HG02885 (cell line): ENCODE data around the gene HECTD3.
A peak's percentile ranks its signal among the peaks of the same experiment; 100 is the strongest.
"Not testable (repeated sequence)": the region's sequence is repeated elsewhere in the genome, so short reads cannot be mapped to it uniquely, and the experiment has no call there.

Source experiments
- ATAC-seq: cut with Tn5 transposase; IDR thresholded peaks from one replicate; pipeline ENCODE4 v1.9.1; 2021; ENCODE audit warnings: mild to moderate bottlenecking; ENCODE audit not compliant: unreplicated experiment, poor library complexity

The HECTD3 gene

DNA sequence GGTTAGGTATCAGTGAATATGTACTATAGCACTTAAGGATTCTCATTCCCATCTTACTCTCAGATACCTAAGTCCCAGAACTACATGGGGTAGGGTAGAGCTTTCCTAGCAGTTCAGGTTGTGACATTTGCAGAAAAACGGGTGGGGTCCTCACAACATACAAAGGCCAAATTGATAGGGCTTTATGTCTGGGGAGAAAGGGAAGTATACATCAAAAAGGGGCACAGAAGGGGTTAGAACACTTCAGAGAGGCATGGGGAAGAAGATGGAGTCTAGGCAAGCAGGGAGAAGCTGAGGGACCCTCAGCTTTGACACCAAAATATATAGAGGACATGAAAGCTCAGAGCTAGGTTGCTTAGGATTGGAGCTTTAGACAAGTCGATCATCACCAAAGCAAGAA is 4.6 kb upstream of the HECTD3 start:
- ATAC-seq: no peak

DNA sequence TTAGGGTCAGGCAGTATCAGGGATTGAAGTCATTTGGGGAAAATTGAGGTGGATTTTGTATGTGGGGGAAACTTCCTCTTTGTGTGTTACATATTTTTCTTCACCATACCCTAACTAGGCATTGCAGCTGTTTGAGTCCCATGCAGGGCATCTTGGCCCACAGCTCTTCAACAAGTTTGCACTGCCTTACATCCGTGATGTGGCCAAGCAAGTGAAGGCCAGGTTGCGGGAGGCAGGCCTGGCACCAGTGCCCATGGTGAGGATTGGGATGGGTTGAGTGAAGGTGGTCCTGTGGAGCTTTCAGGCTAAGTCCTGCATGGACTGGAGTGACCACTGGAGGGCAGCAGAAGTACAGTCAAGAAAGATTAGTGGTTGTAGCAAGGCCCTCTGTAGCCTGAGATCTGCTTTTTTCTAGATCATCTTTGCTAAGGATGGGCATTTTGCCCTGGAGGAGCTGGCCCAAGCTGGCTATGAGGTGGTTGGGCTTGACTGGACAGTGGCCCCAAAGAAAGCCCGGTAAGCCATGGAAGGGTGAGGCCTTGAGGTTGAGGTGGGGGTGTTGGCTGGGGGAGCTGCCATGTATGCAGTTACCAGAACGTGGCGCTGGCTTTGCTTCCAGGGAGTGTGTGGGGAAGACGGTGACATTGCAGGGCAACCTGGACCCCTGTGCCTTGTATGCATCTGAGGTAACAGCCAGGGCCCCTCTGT is 3.4 kb upstream of the HECTD3 start:
- ATAC-seq: no peak

DNA sequence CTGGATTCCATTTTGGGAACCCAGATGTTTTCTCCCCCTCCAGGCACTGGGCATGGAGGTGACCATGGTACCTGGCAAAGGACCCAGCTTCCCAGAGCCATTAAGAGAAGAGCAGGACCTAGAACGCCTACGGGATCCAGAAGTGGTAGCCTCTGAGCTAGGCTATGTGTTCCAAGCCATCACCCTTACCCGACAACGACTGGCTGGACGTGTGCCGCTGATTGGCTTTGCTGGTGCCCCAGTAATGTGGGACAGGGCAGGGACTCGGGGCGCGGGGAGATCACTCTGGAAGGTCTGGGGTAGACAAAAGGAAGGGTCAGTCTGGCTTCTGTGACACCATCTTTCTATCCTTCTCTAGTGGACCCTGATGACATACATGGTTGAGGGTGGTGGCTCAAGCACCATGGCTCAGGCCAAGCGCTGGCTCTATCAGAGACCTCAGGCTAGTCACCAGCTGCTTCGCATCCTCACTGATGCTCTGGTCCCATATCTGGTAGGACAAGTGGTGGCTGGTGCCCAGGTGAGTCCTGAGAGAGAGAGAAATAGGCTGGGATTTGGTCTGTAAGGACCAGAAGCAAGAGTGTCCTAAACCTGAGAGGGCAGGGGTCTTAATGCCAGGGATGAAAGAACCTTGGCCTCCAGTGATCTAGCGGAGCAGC is 2.6 kb upstream of the HECTD3 start:
- ATAC-seq: no peak

DNA sequence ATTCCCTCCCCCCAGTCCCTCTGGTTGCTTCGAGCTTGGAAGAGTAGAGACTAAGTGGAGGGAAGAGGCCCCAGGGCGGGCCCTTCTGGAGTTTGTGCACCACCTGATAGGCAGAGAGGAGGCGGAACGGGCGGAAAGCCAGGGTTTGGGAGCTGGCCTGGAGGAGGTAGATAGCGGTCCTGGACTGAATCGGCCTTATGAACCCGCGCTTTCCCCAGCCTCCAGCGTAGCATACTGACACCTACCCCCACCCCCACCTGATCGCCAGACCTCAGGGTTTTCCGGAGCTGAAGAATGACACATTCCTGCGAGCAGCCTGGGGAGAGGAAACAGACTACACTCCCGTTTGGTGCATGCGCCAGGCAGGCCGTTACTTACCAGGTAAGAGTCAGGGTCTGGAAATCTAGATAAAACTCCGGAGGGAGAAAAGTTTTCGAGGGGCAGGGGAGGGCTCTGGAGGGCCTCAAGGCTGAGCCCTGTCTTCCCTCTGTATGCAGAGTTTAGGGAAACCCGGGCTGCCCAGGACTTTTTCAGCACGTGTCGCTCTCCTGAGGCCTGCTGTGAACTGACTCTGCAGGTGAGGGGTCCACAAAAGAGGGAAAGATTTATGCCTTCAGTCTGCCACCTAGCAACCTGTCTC is 1.6 kb upstream of the HECTD3 start:
- no peak for ATAC-seq

DNA sequence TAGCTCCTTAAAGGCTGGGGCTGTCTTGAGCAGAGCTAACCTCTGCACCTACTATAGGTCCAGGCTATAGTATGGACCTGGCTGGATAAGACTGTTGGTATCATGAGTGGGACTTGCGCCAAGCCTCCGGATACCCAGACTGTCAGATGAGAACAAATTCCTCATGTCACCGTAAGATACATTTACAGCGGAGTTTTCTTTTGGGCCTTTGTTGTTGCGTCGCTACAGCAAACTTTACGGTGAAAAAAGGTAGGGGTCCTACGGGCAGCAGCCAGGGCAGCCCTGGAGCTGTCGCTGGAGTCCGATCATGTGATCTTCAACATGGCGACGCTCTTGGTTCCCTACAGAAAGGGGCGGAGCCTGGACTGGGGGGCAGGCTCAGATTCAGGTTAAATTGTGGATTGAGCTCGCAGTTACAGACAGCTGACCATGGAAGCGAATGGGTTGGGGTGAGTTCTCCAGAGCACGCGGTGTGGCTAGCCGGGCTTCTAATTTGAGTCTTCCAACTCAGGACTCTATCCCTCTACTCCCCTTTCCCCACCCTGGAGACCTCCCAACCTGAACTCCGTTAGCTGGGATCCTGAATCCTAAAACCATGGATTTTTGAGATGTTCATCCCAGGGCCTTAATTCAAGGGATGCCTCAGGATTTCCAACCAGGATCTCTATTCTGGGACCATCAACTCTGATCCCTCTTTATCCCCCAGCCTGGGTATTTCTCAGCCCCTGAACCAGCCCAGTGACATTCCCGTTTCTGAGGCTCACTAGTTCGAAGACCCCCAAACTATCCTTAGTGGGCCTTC is 914 bp upstream of the HECTD3 start, which contains the start of gene UROD:
Gene UROD, plus strand, starts transcription at position 418 of the 802 bp plus-strand sequence. Its CDS starts 12 bp downstream, at position 430.
- peak; percentile 75 for ATAC-seq

DNA sequence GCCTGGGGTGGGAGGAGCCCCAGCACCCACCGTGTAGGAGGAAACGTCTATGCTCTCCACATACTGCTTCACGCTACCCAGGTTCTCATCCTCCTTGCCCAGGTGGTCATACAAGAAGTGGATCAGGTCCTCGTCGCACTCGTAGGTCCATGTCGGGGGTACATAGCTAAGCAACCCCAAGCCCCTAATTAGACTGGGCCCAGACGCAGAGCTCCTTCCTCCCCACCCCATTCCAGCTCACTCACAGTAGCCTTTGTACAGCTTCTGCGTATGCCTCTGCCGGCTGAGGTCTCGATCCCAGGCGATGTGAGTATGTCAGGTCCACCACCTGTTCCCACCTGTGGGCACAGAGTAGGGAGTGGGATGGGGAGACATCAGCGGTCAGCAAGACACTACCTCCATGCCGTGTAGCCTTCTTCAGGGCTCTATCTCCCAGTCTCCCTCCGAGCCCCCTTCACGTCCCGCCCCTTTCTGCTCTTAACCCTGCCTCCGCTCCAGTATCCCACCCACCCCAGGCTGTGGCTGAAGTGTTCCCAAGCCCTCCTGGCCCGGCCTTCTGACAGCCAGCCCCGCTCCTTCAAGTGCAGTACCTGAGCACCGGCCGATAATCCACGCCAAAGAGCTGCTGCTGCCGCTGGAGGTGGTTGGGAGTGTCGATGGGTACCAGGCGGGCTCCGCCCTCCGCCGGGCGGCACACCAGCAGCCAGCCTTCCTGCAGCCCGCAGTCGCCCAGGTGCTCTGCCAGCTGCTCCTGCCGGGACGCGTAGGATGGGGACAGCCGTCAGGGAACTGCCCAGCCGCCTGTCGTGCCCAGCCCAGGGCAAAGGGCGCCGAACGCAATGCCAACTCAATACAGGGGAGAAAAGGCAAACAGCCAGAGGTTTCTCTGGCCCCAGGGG is 919 bp downstream of the HECTD3 start:
- no peak for ATAC-seq

DNA sequence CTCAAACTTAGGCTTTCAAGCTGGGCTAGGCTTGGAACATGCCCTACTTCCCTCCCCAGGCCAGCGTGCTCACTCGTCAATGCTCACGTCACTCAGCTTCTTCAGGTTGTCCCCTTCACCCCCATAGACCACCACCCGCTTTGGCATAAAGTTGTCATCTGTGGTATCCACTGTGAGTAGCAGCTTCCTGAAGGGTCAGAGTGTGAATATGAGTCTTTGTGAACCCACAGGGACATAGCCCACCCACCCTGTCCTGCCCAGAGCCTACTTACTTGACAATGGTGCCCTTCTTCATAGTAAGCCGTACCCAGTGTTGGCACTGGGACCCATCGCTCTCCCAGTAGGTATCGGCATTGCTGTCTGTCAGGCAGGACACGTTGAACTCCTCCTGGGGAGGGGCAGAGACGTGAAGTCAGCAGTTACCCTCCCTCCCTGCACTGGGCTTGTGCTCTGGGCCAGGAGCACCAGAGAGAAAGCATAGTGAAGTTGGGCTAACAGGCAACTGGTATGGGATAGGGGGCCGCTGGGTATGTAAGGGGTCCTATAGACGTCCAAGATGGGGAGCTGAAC is 1.7 kb downstream of the HECTD3 start:
- ATAC-seq: no peak

DNA sequence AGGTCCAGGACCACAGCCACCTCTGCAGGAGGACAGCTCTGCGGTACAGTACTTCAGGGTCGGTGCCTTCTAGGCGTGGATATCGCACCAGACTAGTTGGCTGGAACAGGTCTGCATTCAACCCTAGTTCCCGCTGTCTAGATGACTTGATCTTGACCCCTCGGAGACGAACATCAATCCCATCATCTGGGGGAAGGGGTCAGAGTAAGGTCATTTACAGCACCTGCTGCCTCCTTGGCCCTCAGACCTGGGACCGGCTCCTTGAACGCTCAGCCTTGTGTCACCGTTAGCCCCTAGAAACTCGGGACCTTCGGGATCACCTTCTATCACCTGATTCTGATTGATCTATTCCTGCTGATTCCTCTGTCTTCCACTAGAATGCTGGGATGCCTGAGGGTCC is 2.6 kb downstream of the HECTD3 start:
- no peak for ATAC-seq

DNA sequence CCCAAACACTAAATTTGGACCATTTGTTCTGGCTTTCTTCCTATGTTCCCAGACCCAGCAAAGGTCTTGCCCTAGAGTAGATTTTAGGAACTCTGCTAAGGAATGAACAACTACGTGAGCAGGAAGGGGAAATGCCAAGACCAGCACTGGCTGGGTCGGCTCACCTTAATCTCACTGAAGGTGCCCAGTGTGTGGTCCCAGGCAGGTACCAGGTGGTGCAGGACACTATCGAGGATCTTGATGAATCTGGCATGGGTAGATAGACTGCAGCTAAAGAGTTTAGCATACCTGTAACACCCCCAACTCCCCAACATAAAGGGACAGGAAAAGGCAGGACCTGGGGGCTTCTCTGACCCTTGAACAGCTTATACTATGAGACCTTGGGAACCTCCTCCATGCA is 3.0 kb downstream of the HECTD3 start:
- ATAC-seq: no peak

DNA sequence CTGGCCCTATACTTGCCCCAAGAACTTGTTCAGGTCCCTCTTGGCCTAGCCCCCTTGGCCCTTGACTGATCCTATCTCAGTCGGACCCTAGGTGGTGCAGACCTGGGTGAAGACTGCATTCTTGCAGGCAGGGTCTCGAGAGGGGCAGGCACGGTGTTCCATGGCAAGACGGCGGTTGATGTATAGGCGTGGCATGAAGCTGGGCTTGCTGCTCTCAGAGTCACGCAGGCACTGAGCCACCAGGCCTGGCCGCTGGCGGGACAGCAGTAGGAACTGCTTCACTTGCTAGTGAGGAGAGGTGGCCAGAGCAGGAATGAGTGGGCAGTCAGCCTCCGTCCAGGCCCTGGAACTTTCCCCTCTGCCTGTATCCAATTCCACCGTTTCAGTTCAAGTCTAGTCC is 3.8 kb downstream of the HECTD3 start:
- no peak for ATAC-seq

DNA sequence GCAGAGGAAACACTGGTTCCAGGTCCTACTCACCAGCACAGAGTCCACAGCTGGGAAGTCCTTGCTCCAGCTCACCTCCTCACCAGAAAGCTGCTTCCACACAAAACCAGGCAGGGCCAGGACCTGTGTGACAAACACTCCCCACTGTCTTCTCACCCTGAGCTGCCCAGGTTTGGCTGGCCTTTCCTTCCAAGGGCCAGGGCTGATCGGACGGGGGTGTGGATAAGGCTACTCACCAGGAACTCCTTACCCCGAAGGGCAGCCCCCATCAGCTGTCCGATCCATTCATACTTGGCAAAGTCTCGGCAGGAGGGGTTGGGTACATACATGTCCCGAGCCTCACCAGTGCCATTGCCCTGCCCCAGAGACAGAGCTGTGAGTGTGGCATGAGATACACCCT is 5.4 kb downstream of the HECTD3 start:
- ATAC-seq: no peak

DNA sequence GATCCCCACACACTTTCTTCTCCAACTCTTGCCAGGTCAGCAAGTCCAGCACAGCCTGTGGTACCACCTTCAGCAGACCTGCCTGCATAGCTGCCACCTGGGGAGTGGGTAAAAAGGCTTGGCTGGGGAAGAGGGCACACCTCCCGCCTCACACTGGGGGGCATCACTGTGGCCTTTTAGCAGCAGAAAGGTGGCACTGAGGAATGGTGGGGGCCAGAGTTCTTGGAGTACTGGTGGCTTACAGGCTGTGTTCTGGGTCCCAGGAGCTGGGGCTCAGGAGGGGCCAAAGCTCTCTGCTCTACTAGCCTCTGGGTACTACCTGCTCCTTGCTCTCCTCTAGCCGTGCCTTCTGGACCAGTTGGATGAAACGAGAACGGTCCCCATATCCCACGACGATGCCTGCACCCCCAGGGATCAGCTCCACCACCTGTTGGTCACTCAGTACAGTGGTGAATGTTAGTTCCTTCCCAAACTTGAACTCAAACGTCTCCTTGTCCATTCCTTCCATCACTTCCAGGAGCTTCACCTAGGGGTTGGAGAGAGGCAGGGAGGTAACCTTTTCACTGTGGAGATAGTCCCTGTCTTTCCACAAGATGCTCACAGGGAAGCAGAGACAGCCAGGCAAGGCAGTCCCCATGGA is 6.7 kb downstream of the HECTD3 start:
- no peak for ATAC-seq

DNA sequence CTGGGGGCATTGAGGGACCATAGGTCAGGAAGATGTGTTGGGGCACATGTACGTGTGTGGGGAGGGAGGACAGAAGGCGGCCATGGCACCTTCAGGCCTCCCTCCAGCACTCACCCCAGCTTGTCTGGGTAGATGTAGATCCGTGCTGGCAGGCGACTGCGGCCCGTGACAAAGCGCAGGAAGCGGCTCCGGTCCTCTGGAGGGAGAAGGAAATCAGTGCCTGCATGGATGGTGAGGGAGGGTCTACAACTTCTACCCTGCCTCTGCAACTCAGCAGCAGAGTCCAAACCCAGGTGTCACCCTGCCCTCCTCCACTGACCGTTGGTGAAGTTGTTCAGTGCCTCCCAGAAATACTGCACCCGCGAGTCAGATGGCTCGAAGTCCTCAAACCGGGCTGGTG is 7.4 kb downstream of the HECTD3 start:
- ATAC-seq: no peak

DNA sequence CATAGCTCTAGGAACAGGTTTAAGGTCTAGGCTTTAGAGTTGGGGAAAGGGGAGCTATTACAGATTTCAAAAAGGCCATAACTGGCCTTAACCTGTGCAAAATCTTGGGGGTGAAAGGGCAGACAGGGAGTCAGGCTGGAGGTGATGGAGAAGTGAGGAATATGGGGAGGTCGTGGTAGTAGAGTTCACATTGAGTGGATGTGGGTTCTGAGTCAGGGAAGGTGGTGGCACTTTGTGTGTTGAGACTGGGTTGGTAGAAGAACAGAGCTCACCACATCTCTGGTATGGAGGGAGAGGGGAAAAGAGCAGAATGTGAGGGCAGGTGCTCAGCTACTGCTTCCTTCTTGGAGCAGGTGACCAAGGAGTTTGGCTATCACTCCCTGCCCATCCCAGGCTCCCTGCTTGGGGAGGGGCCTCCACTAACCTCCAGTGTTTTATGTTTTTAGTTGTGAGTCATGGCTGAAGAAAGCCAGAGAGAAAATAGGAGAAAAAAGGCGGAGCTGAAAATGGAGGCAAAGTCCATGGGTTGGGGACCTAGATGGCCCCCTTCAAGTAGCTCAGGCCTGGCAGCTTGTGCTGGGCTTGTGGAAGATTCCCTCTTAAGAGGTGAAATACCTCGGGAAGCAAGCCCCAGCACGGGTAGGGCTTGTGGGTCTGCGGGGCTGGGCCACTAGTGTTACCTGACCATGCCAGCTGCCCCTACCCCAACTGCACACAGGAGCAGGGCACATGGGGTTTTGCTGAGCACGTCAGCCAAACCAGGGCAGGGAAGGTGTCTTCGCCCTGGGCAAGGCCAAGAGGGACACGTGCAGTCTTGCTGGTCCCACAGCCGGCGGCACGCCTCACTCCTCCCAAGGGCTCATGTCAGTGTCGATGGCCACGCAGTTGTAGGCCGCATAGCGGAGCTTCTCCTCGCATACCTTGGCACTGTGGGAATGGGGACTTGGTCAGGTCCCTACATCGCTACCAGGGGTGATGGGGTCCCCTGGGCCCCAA is 8.2 kb downstream of the HECTD3 start:
- no peak for ATAC-seq

DNA sequence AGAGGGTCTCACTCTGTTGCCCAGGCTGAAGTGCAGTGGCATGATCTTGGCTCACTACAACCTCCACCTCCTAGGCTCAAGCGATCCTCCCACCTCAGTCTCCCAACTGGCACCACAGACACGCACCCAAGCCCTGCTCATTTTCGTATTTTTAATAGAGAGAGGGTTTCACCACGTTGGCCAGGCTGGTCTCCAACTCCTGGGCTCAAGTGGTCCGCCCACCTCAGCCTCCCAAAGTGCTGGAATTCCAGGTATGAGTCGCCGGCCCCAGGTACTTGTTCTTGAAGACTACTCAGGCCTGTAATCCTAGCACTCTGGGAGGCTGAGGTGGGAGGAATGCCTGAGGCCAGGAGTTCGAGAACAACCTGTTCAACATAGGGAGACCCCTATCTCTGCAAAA is 9.5 kb downstream of the HECTD3 start:
- ATAC-seq: not testable (repeated sequence)

DNA sequence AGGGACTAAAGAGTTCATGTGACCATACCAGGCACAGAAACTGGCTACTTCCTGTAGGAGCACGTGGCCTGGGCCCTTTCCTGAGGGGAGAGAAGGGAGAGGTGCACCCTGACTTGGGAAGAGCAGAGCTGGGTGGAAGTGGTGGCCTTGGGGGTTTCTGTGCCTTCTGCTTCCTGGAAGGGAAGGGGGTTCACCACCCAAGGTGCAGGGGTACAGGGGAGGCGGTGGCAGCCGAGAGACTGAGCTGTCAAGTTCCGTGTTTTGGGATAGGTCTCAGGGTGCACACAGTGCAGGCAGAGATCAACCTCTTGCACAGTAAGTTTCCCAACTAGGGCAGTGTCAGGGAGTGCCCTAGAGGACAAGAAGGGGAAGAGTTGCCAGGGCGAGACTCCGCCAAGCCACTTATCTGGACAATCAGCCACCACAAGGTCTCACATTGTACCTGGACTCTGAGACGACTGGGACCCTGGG is 10.1 kb downstream of the HECTD3 start:
- ATAC-seq: no peak

DNA sequence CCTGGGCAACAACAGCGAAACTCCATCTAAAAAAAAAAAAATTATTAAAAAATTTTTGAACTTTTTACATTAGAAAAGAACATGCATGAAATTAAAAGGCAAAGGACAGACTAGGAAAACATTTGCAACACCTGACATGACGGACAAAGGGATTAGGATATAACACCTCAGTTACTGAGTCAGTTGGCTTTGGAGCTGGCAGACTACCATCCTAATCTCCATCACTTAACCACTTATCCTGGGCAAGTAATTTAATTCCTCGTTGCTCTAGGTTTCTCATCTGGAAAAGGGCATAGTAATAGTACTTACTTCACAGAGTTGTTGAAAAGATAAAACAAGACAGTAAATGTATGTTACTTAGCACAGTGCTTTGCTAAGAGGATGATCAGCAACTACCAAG is 11.9 kb downstream of the HECTD3 start:
- no peak for ATAC-seq
